ENCODE measurements around the gene SRGAP3. TPM values are rescaled to one million over a fixed set of nuclear protein-coding genes. Genes with fewer than 3 reads are reported as not detected.

SRGAP3 gene
- total RNA-seq, 1 experiment from 2014 or later = 0.69 TPM

DNA sequence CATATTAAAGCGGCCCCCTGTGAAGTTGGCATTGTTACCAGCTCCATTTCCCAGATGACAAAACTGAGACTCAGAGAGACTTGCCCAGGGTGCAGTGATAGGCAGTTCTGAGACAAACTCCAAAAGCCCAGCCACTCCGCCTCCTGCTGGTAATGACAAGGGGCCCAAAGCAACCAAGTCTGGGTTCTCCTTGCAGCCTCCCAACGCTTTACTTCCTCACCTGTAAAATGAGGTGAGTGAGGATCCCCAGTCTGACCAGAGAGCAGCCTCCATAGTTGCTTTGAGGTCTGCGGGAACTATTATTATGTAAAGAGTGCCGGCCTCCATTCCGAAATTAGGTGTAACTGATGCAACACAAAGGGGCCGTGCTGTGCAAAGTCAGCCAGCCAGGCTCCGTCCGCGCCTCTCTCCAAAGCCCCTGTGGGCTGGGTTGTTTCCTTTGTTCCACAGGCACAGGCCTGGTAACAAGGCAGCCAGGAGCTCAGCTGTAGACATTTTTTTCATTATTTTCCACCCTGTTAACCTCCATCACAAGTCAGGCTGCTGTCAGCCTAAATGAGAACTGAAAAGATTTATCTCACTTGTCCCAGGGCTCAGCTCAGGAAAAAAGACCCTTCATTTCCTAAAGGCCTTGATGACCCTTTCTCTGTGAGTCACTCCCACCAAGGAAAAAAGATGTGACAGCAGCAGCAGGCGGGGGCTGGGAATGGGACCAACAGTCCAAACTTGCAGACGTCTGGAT lies 147.0 kb downstream of the SRGAP3 start:
- no peak for DNase-seq (ENCODE audit: low spot score)
- Histone ChIP-seq H3K27me3 (replicated peaks; ENCODE audit: insufficient read depth, low read depth, low read length, poor library complexity) (peaks cover 1% of the 10 kb centered on the region), H3K36me3 (ENCODE audit: insufficient read depth, low read length, poor library complexity, severe bottlenecking) (no peaks in the 10 kb centered on the region), H3K4me1 (ENCODE audit: insufficient read depth, low read length, poor library complexity, severe bottlenecking) (no peaks in the 10 kb centered on the region), H3K27ac (ENCODE audit: low read depth, low read length, poor library complexity, severe bottlenecking) (no peak overlapping the region), H3K9me3 (ENCODE audit: low read depth, low read length, poor library complexity, severe bottlenecking) (no peaks in the 10 kb centered on the region), H3K4me3 (ENCODE audit: low read depth, low read length, poor library complexity, severe bottlenecking) (no peak overlapping the region)
- intact Hi-C loops (cut with micrococcal nuclease; ENCODE audit: unreplicated experiment) = no loop called here
- BruUV-seq (replicated peaks) = no TSS peak
- TF ChIP-seq EZH2 (IDR thresholded peaks at IDR 0.05; ENCODE audit: borderline replicate concordance, low read depth, low read length, poor library complexity, severe bottlenecking) (no peak), CTCF (conservative IDR thresholded peaks at IDR 0.05; ENCODE audit: low read depth, low read length) (no peak)
- ChIA-PET POLR2A (ENCODE audit: low non-redundant PET) (no interaction called here), CTCF (no interaction called here)

GRCh38 chr3:9101286-9101685 lies 148.2 kb downstream of the SRGAP3 start:
- TF ChIP-seq EZH2 (IDR thresholded peaks at IDR 0.05; ENCODE audit: borderline replicate concordance, low read depth, low read length, poor library complexity, severe bottlenecking) = no peak
- no peak for TF ChIP-seq CTCF (conservative IDR thresholded peaks at IDR 0.05; ENCODE audit: low read depth, low read length)
- Histone ChIP-seq H3K4me1 (ENCODE audit: insufficient read depth, low read length, poor library complexity, severe bottlenecking) (no peaks in the 10 kb centered on the region), H3K27me3 (replicated peaks; ENCODE audit: insufficient read depth, low read depth, low read length, poor library complexity) (peaks cover 8% of the 10 kb centered on the region), H3K27ac (ENCODE audit: low read depth, low read length, poor library complexity, severe bottlenecking) (no peak overlapping the region), H3K9me3 (ENCODE audit: low read depth, low read length, poor library complexity, severe bottlenecking) (no peaks in the 10 kb centered on the region), H3K36me3 (ENCODE audit: insufficient read depth, low read length, poor library complexity, severe bottlenecking) (no peaks in the 10 kb centered on the region), H3K4me3 (ENCODE audit: low read depth, low read length, poor library complexity, severe bottlenecking) (no peak overlapping the region)
- DNase-seq (ENCODE audit: low spot score) = no peak
- intact Hi-C loops (cut with micrococcal nuclease; ENCODE audit: unreplicated experiment) = no loop called here
- ChIA-PET CTCF (no interaction called here), POLR2A (ENCODE audit: low non-redundant PET) (no interaction called here)
- BruUV-seq (replicated peaks) = no TSS peak

DNA sequence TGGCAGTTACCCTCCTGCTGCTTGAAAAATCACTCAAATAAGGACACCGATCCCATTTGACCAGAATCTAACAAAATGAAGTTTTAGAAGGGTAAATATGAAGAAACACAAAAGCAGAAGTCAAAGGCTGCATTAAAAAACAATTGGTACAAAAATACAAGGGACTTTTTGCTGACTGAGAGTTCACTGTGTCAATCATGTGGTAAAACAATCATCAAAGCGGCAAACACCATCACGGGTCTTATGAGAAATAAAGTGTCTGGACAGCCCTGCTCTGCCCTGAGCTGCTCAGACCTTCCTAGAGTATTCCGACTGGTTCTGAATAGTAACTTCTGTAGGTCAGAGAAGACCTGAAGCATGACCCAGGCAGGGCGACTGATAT lies 148.9 kb downstream of the SRGAP3 start:
- Histone ChIP-seq H3K9me3 (ENCODE audit: low read depth, low read length, poor library complexity, severe bottlenecking) (no peaks in the 10 kb centered on the region), H3K27me3 (replicated peaks; ENCODE audit: insufficient read depth, low read depth, low read length, poor library complexity) (peaks cover 9% of the 10 kb centered on the region), H3K36me3 (ENCODE audit: insufficient read depth, low read length, poor library complexity, severe bottlenecking) (no peaks in the 10 kb centered on the region), H3K4me3 (ENCODE audit: low read depth, low read length, poor library complexity, severe bottlenecking) (no peak overlapping the region), H3K27ac (ENCODE audit: low read depth, low read length, poor library complexity, severe bottlenecking) (no peak overlapping the region), H3K4me1 (ENCODE audit: insufficient read depth, low read length, poor library complexity, severe bottlenecking) (no peaks in the 10 kb centered on the region)
- intact Hi-C loops (cut with micrococcal nuclease; ENCODE audit: unreplicated experiment) = no loop called here
- no peak for DNase-seq (ENCODE audit: low spot score)
- CTCF ChIA-PET = no interaction called here
- BruUV-seq (replicated peaks) = no TSS peak
- POLR2A ChIA-PET (ENCODE audit: low non-redundant PET) = no interaction called here
- TF ChIP-seq CTCF (conservative IDR thresholded peaks at IDR 0.05; ENCODE audit: low read depth, low read length) = no peak
- TF ChIP-seq EZH2 (IDR thresholded peaks at IDR 0.05; ENCODE audit: borderline replicate concordance, low read depth, low read length, poor library complexity, severe bottlenecking) = no peak

Data from A673 (cell line).